DND-41 (cell line): ENCODE measurements around the gene ISG15.

Experiments used
- ATAC-seq: fragments of 200-7000 bp; cut with Tn5 transposase; 3 replicates; pipeline ENCODE4 v1.9.1; 2021; ENCODE audit warnings: low read depth; ENCODE audit not compliant: insufficient read depth
- DNase-seq: peaks from one replicate; pipeline ENCODE4 v3.0.0-alpha.2; 2020
- H2AFZ ChIP-seq: 2 replicates; pipeline ENCODE4 v1.6.0; 2012; ENCODE audit warnings: low read depth, low read length
- H3K27ac ChIP-seq: 2 replicates; pipeline ENCODE4 v1.5.1; 2012; ENCODE audit warnings: low read length, inconsistent platforms
- H3K27me3 ChIP-seq: fragments of 200-600 bp; sonication (generic); 2 replicates; pipeline ENCODE4 v1.6.0; 2012; ENCODE audit warnings: low read length, mild to moderate bottlenecking, inconsistent platforms; ENCODE audit not compliant: insufficient read depth, poor library complexity
- H3K36me3 ChIP-seq: 2 replicates; pipeline ENCODE4 v1.5.1; 2012; ENCODE audit warnings: low read length, inconsistent platforms; ENCODE audit not compliant: insufficient read depth
- H3K4me1 ChIP-seq: 2 replicates; pipeline ENCODE4 v1.5.1; 2012; ENCODE audit warnings: mild to moderate bottlenecking, low read length; ENCODE audit not compliant: insufficient read depth
- H3K4me2 ChIP-seq: 2 replicates; pipeline ENCODE4 v1.6.0; 2012; ENCODE audit warnings: mild to moderate bottlenecking, moderate library complexity, low read length, inconsistent platforms; ENCODE audit not compliant: insufficient read depth
- H3K4me3 ChIP-seq, 2 experiments: fragments of 200-600 bp in 1 of 2; shearing (Covaris generic) in 1 of 2; 2 replicates each; pipeline ENCODE4 v1.5.1; 2012 to 2016; ENCODE audit warnings: inconsistent platforms in 2 of 2, low read length in 2 of 2, mild to moderate bottlenecking in 2 of 2, low read depth in 1 of 2, moderate library complexity in 1 of 2
- H3K79me2 ChIP-seq: 2 replicates; pipeline ENCODE4 v1.6.0; 2012; ENCODE audit warnings: low read length, inconsistent platforms; ENCODE audit not compliant: insufficient read depth
- H3K9ac ChIP-seq: 2 replicates; pipeline ENCODE4 v1.6.0; 2012; ENCODE audit warnings: low read depth, mild to moderate bottlenecking, inconsistent platforms, low read length, moderate library complexity
- H3K9me3 ChIP-seq: 2 replicates; pipeline ENCODE4 v1.5.1; 2012; ENCODE audit warnings: low read length, moderate library complexity, mild to moderate bottlenecking, inconsistent platforms; ENCODE audit not compliant: insufficient read depth, severe bottlenecking
- H4K20me1 ChIP-seq: 2 replicates; pipeline ENCODE4 v1.6.0; 2012; ENCODE audit warnings: low read length; ENCODE audit not compliant: insufficient read depth
- EZH2 ChIP-seq: IDR thresholded peaks from 3 replicates; pipeline ENCODE4 v1.6.1; 2012; ENCODE audit warnings: borderline replicate concordance, low read depth, mild to moderate bottlenecking, moderate library complexity, low read length, inconsistent platforms; ENCODE audit not compliant: severe bottlenecking
- TF ChIP-seq, protein P1 (sequence below): IDR thresholded peaks from 2 replicates; pipeline ENCODE4 v1.5.1; 2012; ENCODE audit warnings: borderline replicate concordance, low read length, moderate library complexity, mild to moderate bottlenecking; ENCODE audit not compliant: poor library complexity, severe bottlenecking; ENCODE audit errors: extremely low read depth

Gene ISG15

DNA sequence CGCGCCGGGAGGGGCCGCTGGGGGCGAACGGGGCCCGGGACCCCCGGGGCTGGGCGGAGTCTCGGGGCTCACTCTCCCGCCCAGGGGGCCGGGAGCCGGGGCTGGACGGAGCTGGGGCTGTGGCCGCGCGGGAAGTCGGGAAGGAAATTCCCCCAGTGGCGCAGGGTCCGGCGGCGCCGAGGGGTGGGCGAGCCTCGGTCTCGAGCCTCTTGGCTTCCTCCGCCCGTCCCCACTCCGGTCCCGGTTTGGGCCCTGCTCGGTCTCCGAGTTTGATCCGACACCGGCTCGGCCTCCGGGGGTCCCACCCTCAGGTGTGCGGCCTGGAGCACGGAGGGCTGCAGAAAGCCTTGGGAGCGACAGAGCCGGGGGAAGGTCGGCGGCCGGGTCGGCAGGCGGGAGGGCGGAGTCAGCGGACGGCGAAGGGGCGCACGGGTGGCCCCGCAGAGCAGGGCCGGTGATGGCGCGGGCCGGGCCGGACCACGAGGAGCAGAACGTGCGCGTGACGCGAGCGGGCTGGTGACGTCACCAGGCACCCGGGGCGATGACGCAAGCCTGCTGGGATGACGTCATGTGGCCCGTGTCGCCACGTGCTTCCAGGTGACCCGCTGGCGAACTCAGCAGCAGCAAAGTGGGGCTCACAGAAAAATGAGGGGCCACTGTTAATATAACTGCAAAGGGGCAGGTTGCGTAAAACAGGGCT, 12.8 kb upstream of the ISG15 start:
- H3K9ac ChIP-seq, result no peak overlapping the region
- H3K36me3 ChIP-seq, result no peaks in the 10 kb centered on the region
- no peak for TF ChIP-seq EZH2
- TF ChIP-seq, protein P1, sequence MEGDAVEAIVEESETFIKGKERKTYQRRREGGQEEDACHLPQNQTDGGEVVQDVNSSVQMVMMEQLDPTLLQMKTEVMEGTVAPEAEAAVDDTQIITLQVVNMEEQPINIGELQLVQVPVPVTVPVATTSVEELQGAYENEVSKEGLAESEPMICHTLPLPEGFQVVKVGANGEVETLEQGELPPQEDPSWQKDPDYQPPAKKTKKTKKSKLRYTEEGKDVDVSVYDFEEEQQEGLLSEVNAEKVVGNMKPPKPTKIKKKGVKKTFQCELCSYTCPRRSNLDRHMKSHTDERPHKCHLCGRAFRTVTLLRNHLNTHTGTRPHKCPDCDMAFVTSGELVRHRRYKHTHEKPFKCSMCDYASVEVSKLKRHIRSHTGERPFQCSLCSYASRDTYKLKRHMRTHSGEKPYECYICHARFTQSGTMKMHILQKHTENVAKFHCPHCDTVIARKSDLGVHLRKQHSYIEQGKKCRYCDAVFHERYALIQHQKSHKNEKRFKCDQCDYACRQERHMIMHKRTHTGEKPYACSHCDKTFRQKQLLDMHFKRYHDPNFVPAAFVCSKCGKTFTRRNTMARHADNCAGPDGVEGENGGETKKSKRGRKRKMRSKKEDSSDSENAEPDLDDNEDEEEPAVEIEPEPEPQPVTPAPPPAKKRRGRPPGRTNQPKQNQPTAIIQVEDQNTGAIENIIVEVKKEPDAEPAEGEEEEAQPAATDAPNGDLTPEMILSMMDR, result no peak
- no peak for DNase-seq
- H3K9me3 ChIP-seq, result no peaks in the 10 kb centered on the region
- H4K20me1 ChIP-seq, result peaks cover 21% of the 10 kb centered on the region
- no peak overlapping the region; a peak in 1 of 4 replicates for H3K4me3 ChIP-seq
- H3K4me2 ChIP-seq, result peak overlapping the region; percentile 42; the same call in 1 of the 2 replicates
- H3K27me3 ChIP-seq, result peaks cover 59% of the 10 kb centered on the region
- no peak overlapping the region for H2AFZ ChIP-seq
- no peak overlapping the region for H3K27ac ChIP-seq
- H3K79me2 ChIP-seq, result no peaks in the 10 kb centered on the region
- no peak; the same call in 2 of the 3 replicates for ATAC-seq
- H3K4me1 ChIP-seq, result peaks cover 8% of the 10 kb centered on the region; the same call in 1 of the 2 replicates

DNA sequence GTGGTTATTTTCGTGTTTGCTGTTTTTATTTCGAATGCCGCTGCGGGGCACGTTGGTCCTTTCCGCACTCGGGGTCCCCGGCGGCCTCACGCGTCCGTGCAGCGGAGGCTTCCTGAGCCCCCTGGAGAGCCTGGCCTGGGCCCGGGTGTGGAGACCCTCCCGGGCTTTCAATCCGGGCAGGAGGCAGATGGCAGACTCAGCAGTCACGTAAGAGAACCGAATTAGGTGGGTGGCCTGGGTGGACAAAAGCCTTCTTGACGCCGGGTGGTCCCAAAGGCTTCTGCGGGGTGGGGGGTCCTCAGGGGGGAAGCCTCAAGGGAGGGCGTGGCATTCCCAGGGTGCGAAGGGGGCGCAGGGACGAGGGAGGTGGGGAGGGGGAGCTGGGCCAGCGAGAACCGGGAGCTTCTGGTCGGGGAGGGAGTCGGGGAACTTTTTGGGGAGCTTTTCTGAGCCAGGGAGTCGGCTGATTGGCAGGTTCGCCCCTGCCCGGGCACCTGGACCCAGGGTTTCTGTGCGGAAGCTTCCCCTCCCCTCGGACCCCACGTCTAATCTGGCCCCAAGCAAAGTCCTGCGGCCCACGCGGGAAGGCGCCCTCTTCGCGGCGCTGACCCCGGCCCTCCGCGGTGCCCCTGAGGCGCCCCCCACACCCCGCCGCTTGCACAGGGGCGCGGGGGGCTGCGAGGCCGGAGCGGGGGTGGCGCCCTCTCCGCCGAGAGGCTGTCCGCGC, 12.1 kb upstream of the ISG15 start:
- Histone ChIP-seq H3K27ac (no peak overlapping the region), H3K36me3 (no peaks in the 10 kb centered on the region), H3K79me2 (no peaks in the 10 kb centered on the region), H3K9ac (no peak overlapping the region), H3K4me1 (peaks cover 4% of the 10 kb centered on the region; the same call in 1 of the 2 replicates), H3K27me3 (peaks cover 60% of the 10 kb centered on the region), H4K20me1 (peaks cover 21% of the 10 kb centered on the region), H3K4me2 (no peak overlapping the region), H3K9me3 (no peaks in the 10 kb centered on the region), H2AFZ (no peak overlapping the region), H3K4me3 (no peak overlapping the region)
- ATAC-seq (no peak), DNase-seq (no peak)
- TF ChIP-seq EZH2, result no peak
- TF ChIP-seq, protein P1, result no peak

- Histone ChIP-seq H3K27me3 (peaks cover 53% of the 10 kb centered on the region), H3K9ac (no peak overlapping the region), H2AFZ (no peak overlapping the region), H3K4me3 (no peak overlapping the region), H3K27ac (no peak overlapping the region), H4K20me1 (peaks cover 18% of the 10 kb centered on the region), H3K79me2 (no peaks in the 10 kb centered on the region), H3K9me3 (no peaks in the 10 kb centered on the region), H3K4me1 (peaks cover 4% of the 10 kb centered on the region; the same call in 1 of the 2 replicates), H3K4me2 (no peak overlapping the region), H3K36me3 (no peaks in the 10 kb centered on the region)
- DNase-seq, result no peak
- no peak for ATAC-seq
- TF ChIP-seq, protein P1, result no peak
- TF ChIP-seq EZH2, result no peak
Observed at GRCh38 chr1:1003618-1004419, 9.5 kb upstream of the ISG15 start.
